Kidney epithelial cell (primary cell): ENCODE data around the gene NXN. TPM values are rescaled to one million over a fixed set of nuclear protein-coding genes. Genes with fewer than 3 reads are reported as not detected.
"Not testable (repeated sequence)": the region's sequence is repeated elsewhere in the genome, so short reads cannot be mapped to it uniquely, and the experiment has no call there.

Source experiments
- DNase-seq: peaks from one replicate; pipeline ENCODE4 v3.0.0-alpha.2; 2010; ENCODE audit warnings: low read depth
- H3K27me3 ChIP-seq: 2 replicates; pipeline ENCODE4 v1.6.0; 2011; ENCODE audit warnings: low read length; ENCODE audit not compliant: control insufficient read depth, insufficient read depth
- H3K36me3 ChIP-seq: 2 replicates; pipeline ENCODE4 v1.5.1; 2011; ENCODE audit warnings: low read length; ENCODE audit not compliant: control insufficient read depth, insufficient read depth
- H3K4me3 ChIP-seq: 2 replicates; pipeline ENCODE4 v1.5.1; 2011; ENCODE audit warnings: low read depth, mild to moderate bottlenecking, control low read depth, low read length
- CTCF ChIP-seq: IDR thresholded peaks from 2 replicates; pipeline ENCODE4 v1.5.1; 2011; ENCODE audit warnings: mild to moderate bottlenecking, moderate library complexity, low read length, control low read depth, inconsistent platforms; ENCODE audit not compliant: insufficient read depth, poor library complexity, severe bottlenecking
- total RNA-seq: library from RNA; depleted of rRNA; stranded (reverse); fragments of >200 nt; gene quantifications from 2 replicates; pipeline ENCODE4 v1.2.3, GENCODE V29; 2015

Gene NXN
- total RNA-seq, 1 donor from 2014 or later = 34.3 TPM

- H3K4me3 ChIP-seq = no peak overlapping the region
- no peaks in the 10 kb centered on the region for H3K36me3 ChIP-seq
- no peak for DNase-seq
- no peak for TF ChIP-seq CTCF
- no peaks in the 10 kb centered on the region for H3K27me3 ChIP-seq
These were observed 4.1 kb downstream of the NXN start for GRCh38 chr17:975371-975915.

DNA sequence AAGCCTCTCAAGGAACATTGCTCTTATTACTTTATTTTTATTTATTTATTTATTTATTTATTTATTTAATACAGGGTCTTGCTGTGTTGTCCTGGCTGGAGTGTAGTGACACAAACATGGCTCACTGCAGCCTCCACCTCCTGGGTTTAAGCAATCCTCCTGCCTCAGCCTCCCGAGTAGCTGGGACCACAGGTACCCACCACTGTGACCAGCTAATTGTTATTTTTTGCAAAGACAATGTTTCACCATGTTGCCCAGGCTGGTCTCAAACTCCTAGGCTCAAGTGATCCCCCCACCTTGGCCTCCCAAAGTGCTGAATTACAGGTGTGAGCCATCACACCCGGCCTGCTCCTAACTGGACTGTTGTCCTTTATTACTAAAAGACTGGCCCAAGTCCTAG lies 4.8 kb downstream of the NXN start:
- H3K36me3 ChIP-seq, H3K4me3 ChIP-seq, H3K27me3 ChIP-seq, DNase-seq: not testable (repeated sequence)

DNA sequence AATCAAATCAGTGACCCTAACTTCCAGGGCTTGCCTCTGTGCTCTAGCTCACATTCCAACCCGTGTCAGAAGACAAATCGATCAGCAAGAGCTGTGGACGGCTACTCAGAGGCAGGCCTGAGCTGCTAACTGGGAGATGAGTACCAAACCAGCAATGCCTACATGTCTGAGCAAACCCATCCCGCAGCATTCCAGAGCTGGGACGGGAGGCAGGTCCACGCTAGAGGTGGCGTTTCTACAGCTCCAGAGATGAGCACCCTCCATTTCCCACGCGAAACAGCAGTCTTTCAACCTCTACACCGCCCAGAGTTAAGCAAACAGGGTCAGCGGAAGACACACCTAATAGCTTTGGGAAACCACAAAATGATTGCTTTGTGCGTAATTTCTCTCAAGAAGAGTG lies 6.5 kb downstream of the NXN start:
- no peak for TF ChIP-seq CTCF
- Histone ChIP-seq H3K4me3 (no peak overlapping the region), H3K27me3 (no peaks in the 10 kb centered on the region), H3K36me3 (no peaks in the 10 kb centered on the region)
- DNase-seq = no peak

- not testable (repeated sequence) for H3K27me3 ChIP-seq, H3K36me3 ChIP-seq, H3K4me3 ChIP-seq, DNase-seq
These were observed 7.7 kb downstream of the NXN start for GRCh38 chr17:971861-972260.

GRCh38 chr17:970364-970763 lies 9.2 kb downstream of the NXN start:
- DNase-seq = no peak
- H3K36me3 ChIP-seq = no peaks in the 10 kb centered on the region

DNA sequence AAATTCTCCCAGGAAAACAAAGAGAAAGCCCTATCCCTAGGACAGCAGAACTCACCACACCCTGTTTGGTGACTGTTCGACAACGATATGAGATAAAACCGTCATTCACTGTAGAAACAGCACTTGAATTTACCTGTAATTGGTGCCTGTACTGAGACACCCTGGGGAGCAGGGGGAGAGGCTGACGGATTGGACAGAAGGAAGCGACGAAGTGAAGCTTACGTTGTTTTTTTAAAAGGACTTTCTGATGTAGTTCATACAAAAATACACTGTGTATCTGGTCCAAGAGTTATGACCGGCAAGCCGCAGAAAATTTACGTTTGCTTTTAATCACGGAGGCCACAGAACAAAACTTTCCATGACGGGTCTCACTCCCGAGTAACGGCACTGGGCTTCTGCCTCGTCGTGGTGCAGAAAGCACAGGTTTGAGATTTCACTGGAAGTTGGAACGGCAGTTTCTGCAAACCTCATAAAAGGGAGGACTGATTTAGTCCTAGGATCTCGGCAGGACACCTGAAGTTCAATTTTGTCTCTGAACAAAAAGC lies 9.7 kb downstream of the NXN start:
- Histone ChIP-seq H3K36me3 (no peaks in the 10 kb centered on the region), H3K4me3 (no peak overlapping the region), H3K27me3 (no peaks in the 10 kb centered on the region)
- TF ChIP-seq CTCF = no peak
- no peak for DNase-seq

More at GRCh38 chr17:970364-970763, 9.2 kb downstream of the NXN start:
- TF ChIP-seq CTCF = no peak
- no peak overlapping the region for H3K4me3 ChIP-seq
- no peaks in the 10 kb centered on the region for H3K27me3 ChIP-seq
